Gastrocnemius medialis (tissue), 4 donors: ENCODE measurements around the gene SPI1. TPM values are rescaled to one million over a fixed set of nuclear protein-coding genes. Genes with fewer than 3 reads are reported as not detected.

Experiments
- ATAC-seq, 2 donors: fragments of 150-250 bp; one replicate each; pipeline ENCODE4 v1.9.1; 2016
- DNase-seq, 2 donors: peaks; one replicate each; pipeline ENCODE4 v3.0.0-alpha.2; 2019
- H3K27ac ChIP-seq, 4 donors: fragments of 200-600 bp; sonication (generic); 1 replicate in 1 of 4; 2 replicates in 3 of 4; pipeline ENCODE4 v1.5.1; 2016 to 2018; ENCODE audit warnings: mild to moderate bottlenecking in 2 of 4, moderate library complexity in 1 of 4
- H3K27me3 ChIP-seq, 3 donors: fragments of 200-600 bp; sonication (generic) in 2 of 3; 1 replicate in 1 of 3; 2 replicates in 2 of 3; pipeline versions ENCODE4 v1.5.1 to v1.6.0; 2016 to 2019; ENCODE audit warnings: mild to moderate bottlenecking in 1 of 3, moderate library complexity in 1 of 3
- H3K36me3 ChIP-seq, 2 donors: fragments of 200-600 bp; sonication (generic) in 1 of 2; one replicate each; pipeline ENCODE4 v1.5.1; 2017 to 2018
- H3K4me1 ChIP-seq, 2 donors: fragments of 200-600 bp; sonication (generic) in 1 of 2; one replicate each; pipeline ENCODE4 v1.5.1; 2016 to 2017; ENCODE audit warnings: mild to moderate bottlenecking in 2 of 2
- H3K4me3 ChIP-seq, 4 donors: fragments of 200-600 bp; sonication (generic) in 3 of 4; 1 replicate in 1 of 4; 2 replicates in 3 of 4; pipeline ENCODE4 v1.5.1; 2016 to 2019; ENCODE audit warnings: mild to moderate bottlenecking in 2 of 4
- H3K9me3 ChIP-seq, 3 donors: fragments of 200-600 bp; sonication (generic) in 2 of 3; 1 replicate in 1 of 3; 2 replicates in 2 of 3; pipeline ENCODE4 v1.5.1; 2016 to 2019
- POLR2A ChIP-seq, 2 donors: fragments of 450-650 bp; IDR thresholded peaks; one replicate each; pipeline ENCODE4 v1.6.1; 2017; ENCODE audit warnings: antibody characterized with exemption in 2 of 2, mild to moderate bottlenecking in 2 of 2, moderate library complexity in 2 of 2
- in situ Hi-C, 4 donors: fragments of 200-750 bp; cut with MboI; loops; one replicate each; pipeline versions ENCODE4 v1.15.0 to v1.8.0; 2017; ENCODE audit warnings: low sequenced_read_pairs in 4 of 4
- intact Hi-C: fragments of 100-400 bp; cut with DNase I; formaldehyde crosslinking; loops from one replicate; pipeline ENCODE4 v1.15.1; 2023; ENCODE audit warnings: low total_unique reads
- total RNA-seq, 4 donors: library from RNA; depleted of rRNA; stranded (reverse); fragments of >200 nt; gene quantifications; one replicate each; pipeline versions ENCODE4 v1.1.0 to v1.2.3, GENCODE V29; 2016
- TF ChIP-seq, protein P1 (sequence below), 5 experiments: fragments of 450-650 bp in 3 of 5; fragments of 200-600 bp in 2 of 5; sonication (generic) in 2 of 5; IDR thresholded peaks in 4 of 5; conservative IDR thresholded peaks in 1 of 5; 1 replicate in 4 of 5; 2 replicates in 1 of 5; pipeline ENCODE4 v1.5.1; 2016 to 2019; ENCODE audit warnings: antibody characterized with exemption in 5 of 5, mild to moderate bottlenecking in 3 of 5, moderate library complexity in 3 of 5

Gene SPI1
- total RNA-seq, 4 donors from 2014 or later, result 0.44 to 7.0 (median 4.2) TPM

DNA sequence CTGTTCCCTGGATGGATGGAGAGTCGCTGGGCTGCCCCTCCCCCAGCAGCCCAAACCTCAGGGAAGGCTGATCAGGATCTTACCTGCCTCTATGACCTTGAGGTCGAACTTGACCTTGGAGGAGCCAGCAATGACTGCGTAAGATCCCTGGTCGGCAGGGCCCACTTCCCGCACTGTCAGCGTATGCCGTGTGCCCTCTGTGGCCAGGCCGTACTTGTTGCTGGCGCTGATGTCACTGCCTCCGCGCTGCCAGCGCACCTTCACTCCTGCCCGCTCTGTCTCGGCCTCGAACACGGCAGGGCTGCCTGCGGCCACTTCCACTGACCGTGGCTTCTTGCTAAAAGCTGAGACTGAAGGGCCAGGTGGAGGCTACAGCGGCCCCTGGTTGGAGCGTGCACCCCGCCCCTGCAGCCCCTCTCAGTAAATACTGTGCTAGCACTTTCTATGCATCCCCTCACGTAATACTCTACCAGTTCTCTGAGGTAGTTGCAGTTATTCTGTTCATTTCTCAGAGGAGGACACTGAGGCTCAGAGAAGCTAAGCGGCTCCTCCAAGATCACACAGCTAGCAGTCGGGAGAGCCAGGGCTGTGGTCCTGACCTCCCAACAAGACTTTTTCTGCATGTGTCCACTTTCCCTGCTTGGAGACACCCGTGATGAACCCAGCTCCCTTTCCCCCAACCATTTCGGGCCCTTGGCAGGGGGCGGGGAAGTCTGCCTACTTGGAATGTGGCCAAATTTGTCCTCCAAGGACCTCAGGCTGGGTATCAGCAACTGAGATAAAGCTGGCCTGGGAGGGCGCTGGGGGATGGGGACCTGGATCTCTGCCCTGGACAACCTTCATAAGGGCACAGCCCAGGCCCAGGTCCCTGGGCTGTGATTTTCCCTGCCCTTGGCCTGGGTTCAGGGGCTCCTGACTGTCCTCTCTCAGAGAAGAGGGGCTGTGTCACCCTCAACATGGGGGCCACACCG lies 26.9 kb downstream of the SPI1 start:
- Histone ChIP-seq H3K4me1 (peaks cover 10 to 11% of the 10 kb centered on the region in 2 donors), H3K27me3 (no peaks in the 10 kb centered on the region), H3K4me3 (no peak overlapping the region), H3K27ac (no peak overlapping the region), H3K36me3 (no peaks in the 10 kb centered on the region), H3K9me3 (no peaks in the 10 kb centered on the region)
- DNase-seq (no peak), ATAC-seq (no peak)
- intact Hi-C loops, result no loop called here
- in situ Hi-C loops, result loop anchor here in 3 of 4 donors (10.0 to 25.0 kb wide), 4 partner anchors 97 to 464 kb away; partner anchors contain the start of genes ACP2 (in 2 of the 3), NR1H3 (in 1 of the 3) and PACSIN3 (in 1 of the 3)
- TF ChIP-seq, protein P1, sequence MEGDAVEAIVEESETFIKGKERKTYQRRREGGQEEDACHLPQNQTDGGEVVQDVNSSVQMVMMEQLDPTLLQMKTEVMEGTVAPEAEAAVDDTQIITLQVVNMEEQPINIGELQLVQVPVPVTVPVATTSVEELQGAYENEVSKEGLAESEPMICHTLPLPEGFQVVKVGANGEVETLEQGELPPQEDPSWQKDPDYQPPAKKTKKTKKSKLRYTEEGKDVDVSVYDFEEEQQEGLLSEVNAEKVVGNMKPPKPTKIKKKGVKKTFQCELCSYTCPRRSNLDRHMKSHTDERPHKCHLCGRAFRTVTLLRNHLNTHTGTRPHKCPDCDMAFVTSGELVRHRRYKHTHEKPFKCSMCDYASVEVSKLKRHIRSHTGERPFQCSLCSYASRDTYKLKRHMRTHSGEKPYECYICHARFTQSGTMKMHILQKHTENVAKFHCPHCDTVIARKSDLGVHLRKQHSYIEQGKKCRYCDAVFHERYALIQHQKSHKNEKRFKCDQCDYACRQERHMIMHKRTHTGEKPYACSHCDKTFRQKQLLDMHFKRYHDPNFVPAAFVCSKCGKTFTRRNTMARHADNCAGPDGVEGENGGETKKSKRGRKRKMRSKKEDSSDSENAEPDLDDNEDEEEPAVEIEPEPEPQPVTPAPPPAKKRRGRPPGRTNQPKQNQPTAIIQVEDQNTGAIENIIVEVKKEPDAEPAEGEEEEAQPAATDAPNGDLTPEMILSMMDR (IDR thresholded peaks at IDR 0.05 in 4 of 5, conservative IDR thresholded peaks at IDR 0.05 in 1 of 5), result no peak
- TF ChIP-seq POLR2A (IDR thresholded peaks at IDR 0.05), result no peak

DNA sequence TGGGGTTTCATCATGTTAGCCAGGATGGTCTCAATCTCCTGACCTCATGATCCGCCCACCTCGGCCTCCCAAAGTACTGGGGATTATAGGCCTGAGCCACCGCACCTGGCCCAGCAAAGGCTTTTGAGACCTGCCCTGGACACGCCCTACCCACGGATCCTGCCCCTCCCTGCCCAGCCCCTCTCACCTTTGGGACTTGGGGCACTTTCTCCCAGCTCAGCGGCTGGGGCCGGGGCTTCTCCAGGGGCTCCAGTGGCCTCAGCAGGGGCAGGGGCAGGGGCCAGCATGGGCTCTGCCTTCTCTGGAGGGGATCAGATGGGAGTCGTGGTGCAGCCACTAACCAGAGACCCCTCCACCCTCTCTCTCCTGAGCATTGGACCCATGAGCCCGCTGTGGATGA lies 28.0 kb downstream of the SPI1 start:
- DNase-seq (no peak), ATAC-seq (no peak)
- H3K27ac ChIP-seq, result no peak overlapping the region
- TF ChIP-seq POLR2A (IDR thresholded peaks at IDR 0.05), result no peak
- TF ChIP-seq, protein P1 (IDR thresholded peaks at IDR 0.05 in 4 of 5, conservative IDR thresholded peaks at IDR 0.05 in 1 of 5), result no peak
- H3K9me3 ChIP-seq, result no peaks in the 10 kb centered on the region
- in situ Hi-C loops, result loop anchor here in 3 of 4 donors (10.0 to 25.0 kb wide), 4 partner anchors 96 to 463 kb away; partner anchors contain the start of genes ACP2 (in 2 of the 3), NR1H3 (in 1 of the 3) and PACSIN3 (in 1 of the 3)
- H3K27me3 ChIP-seq, result no peaks in the 10 kb centered on the region
- H3K36me3 ChIP-seq, result no peaks in the 10 kb centered on the region
- no peak overlapping the region for H3K4me3 ChIP-seq
- intact Hi-C loops, result no loop called here
- peaks cover 6 to 10% of the 10 kb centered on the region in 2 donors for H3K4me1 ChIP-seq

DNA sequence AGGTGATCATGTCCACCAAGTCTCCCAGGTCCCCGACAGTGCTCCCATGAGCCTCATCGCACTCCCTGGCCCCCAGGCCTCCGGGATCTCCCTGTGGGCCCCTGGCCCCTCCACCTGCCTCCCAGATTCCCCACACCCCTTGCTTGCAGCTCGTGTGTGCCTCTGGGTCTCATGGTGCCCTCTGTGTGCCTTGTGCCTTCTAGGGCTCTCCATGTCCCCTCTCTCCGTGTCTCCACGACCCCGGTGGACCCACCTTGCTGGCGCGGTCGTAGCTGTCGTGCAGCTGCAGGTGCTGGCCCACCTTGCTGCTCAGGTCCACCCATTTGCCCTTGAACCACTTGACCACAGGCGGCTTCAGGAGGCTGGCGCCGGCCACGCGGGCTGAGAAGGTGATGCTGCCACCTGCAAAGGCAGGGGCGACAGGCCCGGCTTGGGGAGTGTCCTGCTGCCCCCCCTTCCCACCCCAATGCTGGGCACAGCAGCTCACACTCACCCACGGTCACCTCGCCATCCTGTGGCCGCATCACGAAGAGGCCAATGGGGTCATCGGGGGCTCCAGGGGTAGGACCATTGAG lies 28.7 kb downstream of the SPI1 start:
- ATAC-seq (no peak), DNase-seq (no peak)
- intact Hi-C loops (no loop called here), in situ Hi-C loops (loop anchor here in 3 of 4 donors (10.0 to 25.0 kb wide), 4 partner anchors 95 to 462 kb away; partner anchors contain the start of genes ACP2 (in 2 of the 3), NR1H3 (in 1 of the 3) and PACSIN3 (in 1 of the 3))
- Histone ChIP-seq H3K36me3 (no peaks in the 10 kb centered on the region), H3K9me3 (no peaks in the 10 kb centered on the region), H3K27ac (no peak overlapping the region), H3K4me1 (peaks cover 2 to 9% of the 10 kb centered on the region in 2 donors), H3K27me3 (no peaks in the 10 kb centered on the region), H3K4me3 (no peak overlapping the region)
- no peak for TF ChIP-seq POLR2A (IDR thresholded peaks at IDR 0.05)
- TF ChIP-seq, protein P1 (IDR thresholded peaks at IDR 0.05 in 4 of 5, conservative IDR thresholded peaks at IDR 0.05 in 1 of 5), result no peak

DNA sequence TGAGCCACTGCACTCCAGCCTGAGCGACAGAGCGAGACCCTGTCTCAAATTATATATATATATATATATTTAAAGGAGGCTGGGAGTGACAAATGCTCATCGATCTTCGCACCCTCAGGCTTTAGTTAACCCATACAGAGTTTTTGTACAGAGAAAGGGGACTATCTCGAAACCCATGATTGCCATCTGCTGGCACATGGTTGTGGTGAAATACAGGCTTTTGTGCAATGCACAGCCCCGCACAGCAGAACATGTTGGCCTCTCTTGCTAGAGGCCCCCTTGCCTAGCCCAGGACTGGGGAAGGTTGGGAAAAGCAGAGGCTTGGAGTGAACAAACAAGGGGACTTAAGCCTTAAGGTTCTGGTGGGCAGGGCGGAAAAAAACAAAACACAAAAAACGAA lies 29.5 kb downstream of the SPI1 start:
- no peak overlapping the region for H3K4me3 ChIP-seq
- TF ChIP-seq, protein P1 (IDR thresholded peaks at IDR 0.05 in 4 of 5, conservative IDR thresholded peaks at IDR 0.05 in 1 of 5), result no peak
- no peak for TF ChIP-seq POLR2A (IDR thresholded peaks at IDR 0.05)
- no peaks in the 10 kb centered on the region for H3K27me3 ChIP-seq
- intact Hi-C loops (no loop called here), in situ Hi-C loops (no loop called here)
- no peaks in the 10 kb centered on the region for H3K36me3 ChIP-seq
- no peak overlapping the region for H3K27ac ChIP-seq
- H3K4me1 ChIP-seq, result peaks cover 0 to 4% of the 10 kb centered on the region in 2 donors
- ATAC-seq, result no peak
- no peak for DNase-seq
- no peaks in the 10 kb centered on the region for H3K9me3 ChIP-seq
